HepG2 (cell line): ENCODE results near the gene FITM2. TPM values are rescaled to one million over a fixed set of nuclear protein-coding genes. Genes with fewer than 3 reads are reported as not detected.

ENCODE experiments used
- ASH2L ChIP-seq: fragments of 300-600, 200-600 bp; sonication (generic); IDR thresholded peaks from 2 replicates; pipeline ENCODE4 v1.7.0; 2017; ENCODE audit warnings: low read depth, mild to moderate bottlenecking, moderate library complexity, mixed read lengths, low read length; ENCODE audit not compliant: insufficient read length
- CBFB ChIP-seq: sonication (generic); formaldehyde crosslinking; IDR thresholded peaks from 2 replicates; pipeline ENCODE4 v1.4.0; 2020; ENCODE audit warnings: missing genetic modification reagents
- ETV5 ChIP-seq: IDR thresholded peaks from 2 replicates; pipeline ENCODE4 v1.6.1; 2018; ENCODE audit warnings: missing biosample characterization, missing genetic modification reagents, inconsistent platforms, borderline replicate concordance
- FOXC1 ChIP-seq: sonication (generic); formaldehyde crosslinking; IDR thresholded peaks from 2 replicates; pipeline ENCODE4 v1.8.0; 2022; ENCODE audit warnings: mild to moderate bottlenecking, missing genetic modification reagents, borderline replicate concordance
- HDAC2 ChIP-seq: sonication (generic); formaldehyde crosslinking; IDR thresholded peaks from 2 replicates; pipeline ENCODE4 v1.4.0; 2020; ENCODE audit warnings: missing genetic modification reagents
- JUND ChIP-seq: sonication (generic); formaldehyde crosslinking; IDR thresholded peaks from 2 replicates; pipeline ENCODE4 v1.8.0; 2022; ENCODE audit warnings: mild to moderate bottlenecking, missing genetic modification reagents
- KLF11 ChIP-seq: IDR thresholded peaks from 2 replicates; pipeline ENCODE4 v1.6.1; 2016; ENCODE audit warnings: missing compliant biosample characterization
- POLR2AphosphoS2 ChIP-seq: IDR thresholded peaks from 2 replicates; pipeline ENCODE4 v1.6.1; 2011; ENCODE audit warnings: low read depth, low read length, improper control_type of control experiment
- SMAD3 ChIP-seq: sonication (generic); formaldehyde crosslinking; IDR thresholded peaks from 2 replicates; pipeline ENCODE4 v1.4.0; 2020; ENCODE audit warnings: missing genetic modification reagents
- SP5 ChIP-seq: IDR thresholded peaks from 2 replicates; pipeline ENCODE4 v1.6.1; 2016; ENCODE audit warnings: low read depth, borderline replicate concordance
- SPEN ChIP-seq: sonication (generic); formaldehyde crosslinking; IDR thresholded peaks from 2 replicates; pipeline ENCODE4 v1.5.1; 2020; ENCODE audit warnings: low read depth, mild to moderate bottlenecking, missing genetic modification reagents
- TBX3 ChIP-seq: fragments of 450-650 bp; IDR thresholded peaks from 2 replicates; pipeline ENCODE4 v1.6.1; 2017; ENCODE audit warnings: antibody characterized with exemption, mild to moderate bottlenecking, inconsistent platforms, borderline replicate concordance
- ZNF136 ChIP-seq: sonication (generic); formaldehyde crosslinking; IDR thresholded peaks from 2 replicates; pipeline ENCODE4 v1.8.1; 2022; ENCODE audit warnings: low read depth, mild to moderate bottlenecking, moderate library complexity, missing genetic modification reagents
- ZNF230 ChIP-seq: sonication (generic); formaldehyde crosslinking; IDR thresholded peaks from 2 replicates; pipeline ENCODE4 v1.4.0; 2020; ENCODE audit warnings: mild to moderate bottlenecking, missing genetic modification reagents
- ZNF296 ChIP-seq: sonication (generic); formaldehyde crosslinking; conservative IDR thresholded peaks from 2 replicates; pipeline ENCODE4 v1.5.0; 2020; ENCODE audit warnings: mild to moderate bottlenecking, missing genetic modification reagents
- ZNF605 ChIP-seq: sonication (generic); formaldehyde crosslinking; IDR thresholded peaks from 2 replicates; pipeline ENCODE4 v1.8.0; 2022; ENCODE audit warnings: mild to moderate bottlenecking, missing genetic modification reagents
- ZNF672 ChIP-seq: sonication (generic); formaldehyde crosslinking; IDR thresholded peaks from 2 replicates; pipeline ENCODE4 v1.8.1; 2022; ENCODE audit warnings: missing genetic modification reagents
- ZNF761 ChIP-seq: sonication (generic); formaldehyde crosslinking; conservative IDR thresholded peaks from 2 replicates; pipeline ENCODE4 v1.4.0; 2020; ENCODE audit warnings: mild to moderate bottlenecking, missing genetic modification reagents
- ZNF782 ChIP-seq: sonication (generic); formaldehyde crosslinking; IDR thresholded peaks from 2 replicates; pipeline ENCODE4 v1.4.0; 2020; ENCODE audit warnings: missing genetic modification reagents, mild to moderate bottlenecking, borderline replicate concordance
- polyA plus RNA-seq, 8 experiments: library from polyadenylated mRNA; depleted of rRNA in 3 of 8; stranded (reverse) in 7 of 8; unstranded in 1 of 8; fragments of >200 nt; fragmentation: Illumina TruSeq in 4 of 8; extraction: Trizol in 4 of 8; gene quantifications; 2 replicates each; pipeline versions ENCODE4 v1.2.1 to v1.2.3, GENCODE V29; 2011 to 2016; ENCODE audit warnings: low read depth in 4 of 8, missing spikeins in 1 of 8, mixed read lengths in 1 of 8; ENCODE audit not compliant: insufficient read depth in 1 of 8
- total RNA-seq, 5 experiments: library from RNA; depleted of rRNA; stranded (reverse); fragments of >200 nt; fragmentation: Illumina TruSeq; extraction: Trizol; gene quantifications; 2 replicates each; pipeline ENCODE4 v1.2.3, GENCODE V29; 2016; ENCODE audit warnings: low read depth in 1 of 5
- TF ChIP-seq, protein P1 (sequence below): sonication (generic); formaldehyde crosslinking; IDR thresholded peaks from 2 replicates; pipeline ENCODE4 v1.4.0; 2020; ENCODE audit warnings: mild to moderate bottlenecking, missing genetic modification reagents, borderline replicate concordance
- TF ChIP-seq, protein P2 (sequence below): IDR thresholded peaks from 2 replicates; pipeline ENCODE4 v1.6.1; 2016; ENCODE audit warnings: missing genetic modification reagents, missing compliant biosample characterization
- TF ChIP-seq, protein P3 (sequence below): sonication (generic); formaldehyde crosslinking; IDR thresholded peaks from 2 replicates; pipeline ENCODE4 v1.8.0; 2022; ENCODE audit warnings: mild to moderate bottlenecking, missing genetic modification reagents, moderate library complexity
- TF ChIP-seq, protein P4 (sequence below): IDR thresholded peaks from 2 replicates; pipeline ENCODE4 v1.6.1; 2018; ENCODE audit warnings: missing genetic modification reagents
- TF ChIP-seq, protein P5 (sequence below): IDR thresholded peaks from 2 replicates; pipeline ENCODE4 v1.6.1; 2016; ENCODE audit warnings: low read depth, borderline replicate concordance
- TF ChIP-seq, protein P6 (sequence below): sonication (generic); formaldehyde crosslinking; IDR thresholded peaks from 2 replicates; pipeline ENCODE4 v1.8.0; 2022; ENCODE audit warnings: mild to moderate bottlenecking, missing genetic modification reagents, moderate library complexity

FITM2 gene
- total and polyA plus RNA-seq, 2 of the 13 experiments (the other 11 are each of a cell fraction or from before 2014, with no cell fraction given) = 9.6 to 24.5 TPM

DNA sequence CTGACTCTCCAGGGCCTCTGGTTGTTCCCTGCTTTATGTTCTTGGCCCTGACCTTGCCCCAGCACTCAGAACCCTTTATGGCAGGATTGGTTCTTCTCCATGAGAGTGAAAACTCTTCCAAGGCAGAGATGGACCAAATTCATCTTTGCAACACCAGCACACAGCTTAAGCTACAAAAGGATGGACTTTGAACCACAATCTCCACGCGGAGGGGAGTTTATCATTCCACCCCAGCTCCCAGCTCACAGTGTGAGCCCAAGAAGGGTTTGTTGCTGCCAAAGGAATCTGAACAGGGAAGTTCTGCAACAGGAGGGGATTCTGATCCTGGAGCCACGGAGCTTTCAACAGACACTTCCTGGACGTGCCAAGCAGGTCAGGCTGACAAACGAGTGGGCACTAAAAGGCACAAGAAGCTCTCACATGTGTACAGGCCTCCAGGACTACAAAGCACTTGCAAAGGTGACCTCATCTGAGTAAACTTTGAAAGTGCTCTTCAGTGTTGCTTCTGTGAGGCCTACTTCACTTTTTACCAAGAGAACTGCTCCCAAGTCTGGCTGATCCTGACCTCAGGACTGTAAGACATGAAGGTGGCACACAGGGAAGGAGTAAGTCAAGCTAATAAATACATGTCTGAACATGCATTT lies 8.9 kb downstream of the FITM2 start (continued):
- TF ChIP-seq, protein P1, sequence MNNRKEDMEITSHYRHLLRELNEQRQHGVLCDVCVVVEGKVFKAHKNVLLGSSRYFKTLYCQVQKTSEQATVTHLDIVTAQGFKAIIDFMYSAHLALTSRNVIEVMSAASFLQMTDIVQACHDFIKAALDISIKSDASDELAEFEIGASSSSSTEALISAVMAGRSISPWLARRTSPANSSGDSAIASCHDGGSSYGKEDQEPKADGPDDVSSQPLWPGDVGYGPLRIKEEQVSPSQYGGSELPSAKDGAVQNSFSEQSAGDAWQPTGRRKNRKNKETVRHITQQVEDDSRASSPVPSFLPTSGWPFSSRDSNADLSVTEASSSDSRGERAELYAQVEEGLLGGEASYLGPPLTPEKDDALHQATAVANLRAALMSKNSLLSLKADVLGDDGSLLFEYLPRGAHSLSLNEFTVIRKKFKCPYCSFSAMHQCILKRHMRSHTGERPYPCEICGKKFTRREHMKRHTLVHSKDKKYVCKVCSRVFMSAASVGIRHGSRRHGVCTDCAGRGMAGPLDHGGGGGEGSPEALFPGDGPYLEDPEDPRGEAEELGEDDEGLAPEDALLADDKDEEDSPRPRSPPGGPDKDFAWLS (CRISPR knock-in tag) = peak; percentile 82; the same call in 1 of the 2 replicates
- TF ChIP-seq ZNF230 (no peak), SMAD3 (peak; percentile 87; the same call in 1 of the 2 replicates), HDAC2 (CRISPR knock-in tag) (peak; percentile 94), TBX3 (peak; percentile 40; the same call in 1 of the 2 replicates), SP5 (CRISPR knock-in tag) (no peak; the same call in 1 of the 2 replicates), ZNF296 (no peak), SPEN (CRISPR knock-in tag) (peak; percentile 76; the same call in 1 of the 2 replicates), ZNF605 (CRISPR knock-in tag) (peak; percentile 94; the same call in 1 of the 2 replicates), ZNF782 (CRISPR knock-in tag) (peak; percentile 81), CBFB (CRISPR knock-in tag) (peak; percentile 79; the same call in 1 of the 2 replicates), FOXC1 (CRISPR knock-in tag) (no peak; the same call in 1 of the 2 replicates), KLF11 (0 out of 2 replicates have a peak, but pooled peaks have one; percentile 69), ETV5 (peak; percentile 66; the same call in 1 of the 2 replicates), ZNF136 (peak; percentile 52; the same call in 1 of the 2 replicates), JUND (peak; percentile 98), POLR2AphosphoS2 (no peak), ZNF761 (CRISPR knock-in tag) (peak; percentile 77; the same call in 1 of the 2 replicates), ASH2L (peak; percentile 100), ZNF672 (CRISPR knock-in tag) (no peak)
- TF ChIP-seq, protein P2, sequence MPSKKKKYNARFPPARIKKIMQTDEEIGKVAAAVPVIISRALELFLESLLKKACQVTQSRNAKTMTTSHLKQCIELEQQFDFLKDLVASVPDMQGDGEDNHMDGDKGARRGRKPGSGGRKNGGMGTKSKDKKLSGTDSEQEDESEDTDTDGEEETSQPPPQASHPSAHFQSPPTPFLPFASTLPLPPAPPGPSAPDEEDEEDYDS (CRISPR knock-in tag) = peak; percentile 45
- TF ChIP-seq, protein P3, sequence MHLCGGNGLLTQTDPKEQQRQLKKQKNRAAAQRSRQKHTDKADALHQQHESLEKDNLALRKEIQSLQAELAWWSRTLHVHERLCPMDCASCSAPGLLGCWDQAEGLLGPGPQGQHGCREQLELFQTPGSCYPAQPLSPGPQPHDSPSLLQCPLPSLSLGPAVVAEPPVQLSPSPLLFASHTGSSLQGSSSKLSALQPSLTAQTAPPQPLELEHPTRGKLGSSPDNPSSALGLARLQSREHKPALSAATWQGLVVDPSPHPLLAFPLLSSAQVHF (CRISPR knock-in tag) = no peak
- TF ChIP-seq, protein P4, sequence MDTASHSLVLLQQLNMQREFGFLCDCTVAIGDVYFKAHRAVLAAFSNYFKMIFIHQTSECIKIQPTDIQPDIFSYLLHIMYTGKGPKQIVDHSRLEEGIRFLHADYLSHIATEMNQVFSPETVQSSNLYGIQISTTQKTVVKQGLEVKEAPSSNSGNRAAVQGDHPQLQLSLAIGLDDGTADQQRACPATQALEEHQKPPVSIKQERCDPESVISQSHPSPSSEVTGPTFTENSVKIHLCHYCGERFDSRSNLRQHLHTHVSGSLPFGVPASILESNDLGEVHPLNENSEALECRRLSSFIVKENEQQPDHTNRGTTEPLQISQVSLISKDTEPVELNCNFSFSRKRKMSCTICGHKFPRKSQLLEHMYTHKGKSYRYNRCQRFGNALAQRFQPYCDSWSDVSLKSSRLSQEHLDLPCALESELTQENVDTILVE (CRISPR knock-in tag) = peak; percentile 69; the same call in 1 of the 2 replicates
- TF ChIP-seq, protein P5, sequence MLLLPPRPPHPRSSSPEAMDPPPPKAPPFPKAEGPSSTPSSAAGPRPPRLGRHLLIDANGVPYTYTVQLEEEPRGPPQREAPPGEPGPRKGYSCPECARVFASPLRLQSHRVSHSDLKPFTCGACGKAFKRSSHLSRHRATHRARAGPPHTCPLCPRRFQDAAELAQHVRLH (CRISPR knock-in tag) = peak; percentile 52; the same call in 1 of the 2 replicates
- TF ChIP-seq, protein P6, sequence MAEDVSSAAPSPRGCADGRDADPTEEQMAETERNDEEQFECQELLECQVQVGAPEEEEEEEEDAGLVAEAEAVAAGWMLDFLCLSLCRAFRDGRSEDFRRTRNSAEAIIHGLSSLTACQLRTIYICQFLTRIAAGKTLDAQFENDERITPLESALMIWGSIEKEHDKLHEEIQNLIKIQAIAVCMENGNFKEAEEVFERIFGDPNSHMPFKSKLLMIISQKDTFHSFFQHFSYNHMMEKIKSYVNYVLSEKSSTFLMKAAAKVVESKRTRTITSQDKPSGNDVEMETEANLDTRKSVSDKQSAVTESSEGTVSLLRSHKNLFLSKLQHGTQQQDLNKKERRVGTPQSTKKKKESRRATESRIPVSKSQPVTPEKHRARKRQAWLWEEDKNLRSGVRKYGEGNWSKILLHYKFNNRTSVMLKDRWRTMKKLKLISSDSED (CRISPR knock-in tag) = no peak
